ENCODE measurements around the gene PRODH2. TPM values are rescaled to one million over a fixed set of nuclear protein-coding genes. Genes with fewer than 3 reads are reported as not detected.

The PRODH2 gene, protein sequence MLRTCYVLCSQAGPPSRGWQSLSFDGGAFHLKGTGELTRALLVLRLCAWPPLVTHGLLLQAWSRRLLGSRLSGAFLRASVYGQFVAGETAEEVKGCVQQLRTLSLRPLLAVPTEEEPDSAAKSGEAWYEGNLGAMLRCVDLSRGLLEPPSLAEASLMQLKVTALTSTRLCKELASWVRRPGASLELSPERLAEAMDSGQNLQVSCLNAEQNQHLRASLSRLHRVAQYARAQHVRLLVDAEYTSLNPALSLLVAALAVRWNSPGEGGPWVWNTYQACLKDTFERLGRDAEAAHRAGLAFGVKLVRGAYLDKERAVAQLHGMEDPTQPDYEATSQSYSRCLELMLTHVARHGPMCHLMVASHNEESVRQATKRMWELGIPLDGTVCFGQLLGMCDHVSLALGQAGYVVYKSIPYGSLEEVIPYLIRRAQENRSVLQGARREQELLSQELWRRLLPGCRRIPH
- not detected in 2 replicates for total RNA-seq (2014; rRNA removed; shearing (Covaris generic))

DNA sequence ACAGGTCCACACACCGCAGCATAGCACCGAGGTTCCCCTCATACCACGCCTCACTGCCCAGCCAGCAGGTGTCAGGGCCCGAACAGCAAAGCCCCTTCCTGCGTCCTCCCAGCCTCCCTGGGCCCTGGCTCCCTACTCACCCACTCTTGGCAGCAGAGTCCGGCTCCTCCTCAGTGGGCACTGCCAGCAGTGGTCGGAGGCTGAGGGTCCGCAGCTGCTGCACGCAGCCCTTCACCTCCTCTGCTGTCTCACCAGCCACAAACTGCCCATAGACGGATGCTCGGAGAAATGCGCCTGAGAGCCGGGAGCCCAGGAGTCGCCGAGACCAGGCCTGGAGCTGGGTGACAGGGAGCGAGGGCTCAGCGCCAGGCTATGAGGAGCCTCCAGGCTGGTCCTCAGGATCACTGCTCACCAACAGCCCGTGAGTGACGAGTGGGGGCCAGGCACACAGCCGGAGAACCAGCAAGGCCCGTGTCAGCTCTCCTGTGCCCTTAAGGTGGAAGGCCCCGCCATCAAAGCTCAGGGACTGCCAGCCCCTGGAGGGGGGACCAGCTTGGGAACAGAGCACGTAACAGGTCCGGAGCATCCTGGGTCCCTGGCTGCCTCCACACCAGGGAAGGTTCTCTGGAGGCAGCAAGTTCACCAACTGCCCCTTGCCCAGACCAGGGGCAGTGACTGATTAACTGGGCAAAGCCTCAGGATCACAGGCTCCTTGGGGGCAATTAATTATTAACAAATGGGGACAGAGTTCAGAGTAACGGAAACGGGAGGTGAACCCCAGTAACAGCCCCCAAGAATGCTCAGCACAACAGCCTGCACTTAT lies at the start of gene PRODH2:
TSS of gene PRODH2 (minus strand) at position 626 of the 823 bp plus-strand sequence. CDS start at position 586, 40 bp downstream.
- no peak for DNase-seq (ENCODE audit: low spot score)

DNA sequence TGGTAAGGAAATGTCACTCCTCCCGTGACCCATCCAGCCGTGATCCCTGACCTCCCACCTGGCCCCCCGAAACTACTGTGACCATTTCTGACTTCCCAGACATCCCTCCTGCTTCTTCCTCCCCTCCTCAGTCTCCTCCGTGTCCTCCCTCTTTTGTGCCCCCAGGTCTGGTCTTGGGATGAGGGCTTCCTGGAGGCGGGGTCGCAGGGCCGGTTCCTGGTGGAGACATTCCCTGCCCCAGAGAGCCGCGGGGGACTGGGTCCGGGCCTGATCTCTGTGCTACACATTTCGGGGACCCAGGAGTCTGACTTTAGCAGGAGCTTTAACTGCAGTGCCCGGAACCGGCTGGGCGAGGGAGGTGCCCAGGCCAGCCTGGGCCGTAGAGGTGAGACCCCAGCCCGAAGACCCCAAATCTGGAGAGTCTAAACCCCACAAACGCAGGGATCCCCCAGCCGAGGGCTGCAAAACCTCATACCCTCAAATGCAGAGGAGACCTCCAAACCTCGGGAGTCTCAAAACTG lies 49.1 kb upstream of the PRODH2 start:
- DNase-seq (ENCODE audit: low spot score): no peak

DNA sequence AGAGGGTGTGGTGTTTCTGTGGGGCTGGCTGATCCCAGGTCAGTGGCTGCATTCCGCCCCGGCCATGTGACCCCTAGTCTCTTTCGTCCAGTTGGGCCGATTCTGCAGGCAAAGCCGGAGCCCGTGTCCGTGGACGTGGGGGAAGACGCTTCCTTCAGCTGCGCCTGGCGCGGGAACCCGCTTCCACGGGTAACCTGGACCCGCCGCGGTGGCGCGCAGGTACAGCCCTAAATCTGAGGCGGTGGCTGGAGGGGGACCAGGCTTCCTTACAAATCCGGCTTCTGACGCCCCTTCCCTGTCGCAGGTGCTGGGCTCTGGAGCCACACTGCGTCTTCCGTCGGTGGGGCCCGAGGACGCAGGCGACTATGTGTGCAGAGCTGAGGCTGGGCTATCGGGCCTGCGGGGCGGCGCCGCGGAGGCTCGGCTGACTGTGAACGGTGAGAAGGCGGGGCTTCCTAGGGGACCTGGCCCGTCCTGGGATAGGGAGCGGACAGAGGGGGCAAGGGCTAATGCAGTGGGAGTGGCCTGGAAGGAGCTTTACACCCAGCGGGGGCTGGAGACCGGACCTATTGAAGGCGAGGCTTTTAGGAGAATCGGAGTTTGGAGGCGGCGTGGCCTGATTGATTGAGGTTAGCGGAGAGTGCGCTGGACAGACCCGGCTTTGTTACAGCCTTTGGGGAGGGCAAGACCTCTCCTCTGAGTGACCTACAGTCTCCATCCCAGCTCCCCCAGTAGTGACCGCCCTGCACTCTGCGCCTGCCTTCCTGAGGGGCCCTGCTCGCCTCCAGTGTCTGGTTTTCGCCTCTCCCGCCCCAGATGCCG lies 48.4 kb upstream of the PRODH2 start:
- no peak for DNase-seq (ENCODE audit: low spot score)

DNA sequence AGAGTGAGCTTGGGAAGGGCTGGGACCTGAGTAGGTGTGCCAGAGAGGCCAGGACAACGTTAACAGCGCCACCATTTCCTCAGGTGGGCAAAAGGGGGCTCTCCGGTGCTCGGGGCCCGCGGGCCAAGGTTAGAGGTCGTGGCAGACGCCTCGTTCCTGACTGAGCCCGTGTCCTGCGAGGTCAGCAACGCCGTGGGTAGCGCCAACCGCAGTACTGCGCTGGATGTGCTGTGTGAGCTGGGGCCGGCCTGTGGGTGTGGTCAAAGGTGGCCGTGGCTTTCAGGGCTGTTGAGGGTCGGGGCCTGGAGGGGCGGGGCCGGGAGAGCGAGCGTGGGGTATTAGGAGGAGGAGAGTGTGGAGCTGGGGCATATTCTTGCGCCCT lies 47.8 kb upstream of the PRODH2 start:
- no peak for DNase-seq (ENCODE audit: low spot score)

DNA sequence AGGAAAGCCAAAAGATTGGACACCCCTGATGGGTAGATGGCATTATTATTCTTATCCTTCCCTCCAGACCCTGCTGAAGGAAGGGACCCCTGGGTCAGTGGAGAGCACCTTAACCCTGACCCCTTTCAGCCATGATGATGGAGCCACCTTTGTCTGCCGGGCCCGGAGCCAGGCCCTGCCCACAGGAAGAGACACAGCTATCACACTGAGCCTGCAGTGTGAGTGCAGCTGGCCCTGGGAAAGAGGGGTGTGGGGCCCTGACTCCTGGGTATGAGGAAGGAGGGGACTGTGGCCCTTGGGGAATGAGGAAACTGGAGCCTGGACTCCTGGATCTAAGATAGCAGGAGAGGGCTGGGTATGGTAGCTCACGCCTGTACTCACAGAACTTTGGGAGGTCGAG lies 46.8 kb upstream of the PRODH2 start:
- no peak for DNase-seq (ENCODE audit: low spot score)

DNA sequence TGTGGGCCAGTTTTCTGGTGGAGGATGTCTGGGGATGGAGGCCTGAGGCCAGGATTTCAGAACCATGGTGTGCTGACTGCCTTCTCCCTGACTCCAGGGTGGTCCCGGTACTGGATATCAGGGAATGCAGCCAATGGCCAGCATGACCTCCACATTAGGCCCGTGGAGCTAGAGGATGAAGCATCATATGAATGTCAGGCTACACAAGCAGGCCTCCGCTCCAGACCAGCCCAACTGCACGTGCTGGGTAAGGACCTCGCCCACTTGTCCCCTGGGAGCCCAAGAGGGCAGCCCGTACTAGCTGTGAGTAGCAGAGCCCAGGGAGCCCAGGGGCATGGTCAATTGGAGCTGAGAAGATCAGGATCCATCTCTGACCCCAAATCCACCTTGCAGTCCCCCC lies 45.7 kb upstream of the PRODH2 start:
- DNase-seq (ENCODE audit: low spot score): no peak

DNA sequence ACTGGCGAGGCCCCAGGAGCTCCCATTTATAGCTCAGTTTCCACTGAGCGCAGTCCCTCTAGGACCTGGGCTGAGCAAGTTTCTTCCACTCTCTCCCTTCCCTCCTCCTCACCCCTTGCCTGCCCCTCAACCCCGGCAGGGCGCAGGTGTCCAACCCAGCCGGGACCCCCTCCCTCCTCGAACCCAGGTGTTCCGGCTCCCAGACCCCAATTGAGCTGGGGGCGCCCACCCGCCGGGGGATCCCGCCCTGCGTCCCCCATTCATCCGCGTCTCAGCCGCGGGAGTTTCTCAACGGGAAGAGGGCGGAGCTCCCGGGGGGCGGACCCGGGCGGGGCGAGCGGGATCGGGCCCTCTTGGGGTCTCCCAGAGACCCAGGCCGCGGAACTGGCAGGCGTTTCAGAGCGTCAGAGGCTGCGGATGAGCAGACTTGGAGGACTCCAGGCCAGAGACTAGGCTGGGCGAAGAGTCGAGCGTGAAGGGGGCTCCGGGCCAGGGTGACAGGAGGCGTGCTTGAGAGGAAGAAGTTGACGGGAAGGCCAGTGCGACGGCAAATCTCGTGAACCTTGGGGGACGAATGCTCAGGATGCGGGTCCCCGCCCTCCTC lies 44.0 kb upstream of the PRODH2 start, which contains the start of gene KIRREL2:
TSS of gene KIRREL2 (plus strand) at position 366 of the 604 bp plus-strand sequence. CDS start at position 575, 209 bp downstream.
- no peak for DNase-seq (ENCODE audit: low spot score)

DNA sequence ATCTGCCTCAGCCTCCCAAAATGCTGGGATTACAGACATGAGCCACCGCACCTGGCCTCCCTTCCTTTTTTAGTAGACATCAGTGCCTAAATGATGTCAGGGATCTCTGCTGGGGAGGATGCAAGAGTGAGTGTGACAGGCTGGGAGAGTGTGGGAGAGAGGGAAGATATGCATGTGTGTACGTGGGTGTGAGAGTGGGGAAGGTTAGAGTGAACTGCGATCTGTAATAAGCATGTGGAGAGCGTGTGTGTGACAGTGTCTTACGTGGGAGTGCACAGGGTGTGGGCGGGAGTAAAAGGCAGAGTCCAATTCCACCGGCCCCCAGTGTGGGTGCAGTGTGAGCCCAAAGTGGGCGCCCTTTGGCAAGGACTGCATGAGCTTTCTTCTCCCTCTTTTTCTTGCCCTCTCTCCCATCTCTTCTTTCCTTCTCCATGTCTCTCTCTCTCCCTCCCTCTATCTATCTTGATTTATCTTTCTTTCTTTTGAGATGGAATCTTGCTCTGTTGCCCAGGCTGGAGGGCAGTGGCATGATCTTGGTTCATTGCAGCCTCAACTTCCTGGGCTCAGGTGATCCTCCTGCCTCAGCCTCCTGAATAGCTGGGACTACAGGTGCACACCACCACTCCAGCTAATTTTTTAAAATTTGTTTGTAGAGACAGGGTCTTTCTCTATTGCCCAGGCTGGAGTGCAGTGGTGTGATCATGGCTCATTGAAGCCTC lies 40.6 kb upstream of the PRODH2 start:
- no peak for DNase-seq (ENCODE audit: low spot score)

DNA sequence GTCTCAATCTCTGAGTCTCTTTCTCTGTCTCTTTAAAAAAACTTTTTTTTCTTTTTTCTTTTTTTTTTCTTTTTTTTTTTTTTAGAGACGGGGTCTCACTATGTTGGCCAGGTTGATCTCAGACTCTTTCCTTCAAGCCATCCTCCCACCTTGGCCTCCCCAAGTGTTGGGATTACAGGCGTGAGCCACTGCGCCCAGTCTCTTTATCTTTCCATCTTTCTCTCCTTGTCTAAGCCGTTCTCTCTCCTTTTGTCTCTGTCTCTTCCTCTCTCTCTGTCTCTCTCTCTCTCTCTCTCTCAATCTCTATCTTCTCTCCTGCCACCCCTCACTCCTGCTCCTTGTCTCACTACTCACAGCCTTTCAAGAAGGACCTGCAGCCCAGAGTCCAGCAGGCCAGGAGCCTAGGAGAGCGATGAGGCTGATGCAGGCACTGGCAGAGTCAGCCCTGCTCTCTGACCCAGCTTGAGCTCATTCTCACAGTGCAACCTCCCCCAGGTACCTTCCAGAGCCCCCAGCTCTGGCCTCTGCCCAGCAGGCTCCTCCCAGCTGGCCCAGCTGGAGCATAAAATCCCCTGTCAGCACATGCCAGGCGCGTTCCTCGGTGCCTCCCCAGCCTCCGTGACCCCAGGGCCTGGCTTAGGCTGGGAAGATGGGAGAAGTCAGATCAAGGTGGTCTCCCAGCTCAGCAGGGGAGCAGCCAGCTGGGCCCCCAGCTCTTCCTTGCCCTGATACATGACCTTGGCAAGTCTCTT lies 39.6 kb upstream of the PRODH2 start, which contains the start of gene NPHS1:
TSS of gene NPHS1 (minus strand) at position 476 of the 752 bp plus-strand sequence. CDS start 667 bp downstream, outside the sequence.
- no peak for DNase-seq (ENCODE audit: low spot score)

DNA sequence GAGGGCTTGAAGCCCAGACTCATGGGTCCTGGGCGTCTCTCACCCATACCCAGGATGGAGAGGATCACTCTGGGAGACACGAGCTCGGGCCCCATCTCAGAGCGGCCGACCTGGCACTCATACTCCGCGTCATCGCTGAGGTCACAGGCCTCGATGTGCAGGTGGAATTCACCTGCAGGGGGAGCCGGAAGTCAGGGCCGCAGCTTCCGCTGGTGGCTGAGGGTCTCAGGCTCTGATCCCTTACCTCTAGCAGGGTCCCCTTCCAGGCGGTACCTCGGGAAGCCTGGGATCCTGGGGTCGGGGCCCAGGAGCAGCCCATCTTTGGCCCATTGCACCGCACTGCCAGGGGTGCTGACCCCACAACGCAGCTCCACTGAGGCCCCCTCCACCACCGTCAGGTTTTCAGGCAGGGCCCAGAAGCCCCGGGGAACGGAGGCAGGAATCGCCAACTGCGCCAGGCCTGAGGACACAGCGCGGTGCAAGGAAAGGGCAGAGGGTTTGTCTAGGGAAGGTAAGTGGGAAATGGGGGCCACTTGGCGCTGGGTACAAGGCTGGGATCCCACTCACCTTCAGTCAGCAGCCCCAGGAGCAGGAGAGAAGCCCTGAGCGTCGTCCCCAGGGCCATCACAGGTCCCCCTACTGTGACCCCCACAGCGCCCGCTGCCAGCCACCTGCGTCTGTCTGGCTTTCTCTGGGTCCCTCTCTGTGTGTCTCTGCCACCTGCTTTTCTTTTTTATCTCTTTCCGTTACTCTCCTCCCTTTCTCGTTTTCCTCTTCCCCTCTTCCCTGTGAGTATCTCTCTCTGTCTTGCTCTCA lies 38.8 kb upstream of the PRODH2 start:
- no peak for DNase-seq (ENCODE audit: low spot score)

DNA sequence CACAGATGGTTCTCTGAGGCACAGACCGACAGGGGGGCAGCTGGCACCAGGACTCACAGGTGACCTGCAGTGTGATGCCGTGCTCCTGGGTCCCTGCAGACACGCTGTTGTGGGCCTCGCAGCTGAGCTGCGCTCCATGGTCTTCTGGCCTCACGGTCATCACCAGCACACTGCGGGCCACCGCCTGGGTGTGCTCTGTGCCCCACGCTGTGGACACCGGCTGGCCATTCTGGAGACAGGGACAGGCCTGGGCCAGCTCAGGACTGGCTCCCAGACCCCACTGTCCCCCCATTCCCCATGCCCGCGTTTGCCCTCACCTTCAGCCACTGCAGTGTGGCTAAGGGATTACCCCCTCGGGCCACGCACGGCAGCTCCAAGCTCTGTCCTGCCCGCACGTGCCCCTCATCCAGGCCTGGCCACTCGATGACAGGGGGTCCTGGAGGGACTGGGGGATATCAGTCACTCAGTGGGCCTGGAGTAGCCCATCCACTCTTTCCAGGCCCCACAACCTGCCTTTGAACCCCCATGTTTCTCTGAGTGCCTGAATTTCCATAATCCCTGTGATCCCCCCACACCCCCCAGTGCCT lies 36.4 kb upstream of the PRODH2 start:
- DNase-seq (ENCODE audit: low spot score): no peak

DNA sequence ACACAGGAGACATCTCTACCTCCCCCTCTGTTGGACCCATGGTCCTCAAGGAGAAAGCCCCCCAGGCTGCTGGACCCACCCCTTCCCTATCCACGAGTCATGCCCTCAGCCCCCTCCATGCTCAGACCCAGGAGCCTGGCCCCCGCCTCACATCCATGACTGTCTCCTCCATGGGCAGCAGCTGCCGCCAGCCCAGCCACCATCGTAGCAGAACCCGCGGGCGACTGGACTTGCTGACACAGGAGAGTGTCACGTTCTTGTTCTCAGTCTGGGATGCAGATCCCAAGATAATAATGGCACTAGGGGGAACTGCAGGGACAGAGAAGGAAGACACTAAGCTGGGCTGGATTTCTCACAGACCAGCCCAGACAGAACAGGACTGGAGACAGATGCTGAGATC lies 35.8 kb upstream of the PRODH2 start:
- DNase-seq (ENCODE audit: low spot score): no peak

DNA sequence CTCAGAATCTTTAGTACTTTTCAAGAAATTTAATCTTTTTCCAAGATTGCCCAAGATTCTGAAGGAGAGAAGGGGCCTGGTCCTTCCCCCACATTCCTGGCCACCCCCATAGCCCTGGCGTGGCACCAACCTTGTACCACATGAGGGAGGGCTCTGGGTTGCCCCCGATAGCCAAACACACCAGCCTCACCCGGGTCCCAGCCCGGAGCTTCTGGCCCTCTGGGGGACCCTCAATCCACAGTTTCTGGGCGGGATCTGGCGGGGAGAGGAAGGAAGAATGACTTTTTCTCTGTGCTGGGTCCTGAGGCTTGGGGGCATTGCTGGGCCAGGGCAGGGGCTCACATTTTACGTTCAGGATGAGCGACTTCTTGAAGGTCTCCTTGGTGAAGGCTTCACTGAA lies 35.3 kb upstream of the PRODH2 start:
- no peak for DNase-seq (ENCODE audit: low spot score)

DNA sequence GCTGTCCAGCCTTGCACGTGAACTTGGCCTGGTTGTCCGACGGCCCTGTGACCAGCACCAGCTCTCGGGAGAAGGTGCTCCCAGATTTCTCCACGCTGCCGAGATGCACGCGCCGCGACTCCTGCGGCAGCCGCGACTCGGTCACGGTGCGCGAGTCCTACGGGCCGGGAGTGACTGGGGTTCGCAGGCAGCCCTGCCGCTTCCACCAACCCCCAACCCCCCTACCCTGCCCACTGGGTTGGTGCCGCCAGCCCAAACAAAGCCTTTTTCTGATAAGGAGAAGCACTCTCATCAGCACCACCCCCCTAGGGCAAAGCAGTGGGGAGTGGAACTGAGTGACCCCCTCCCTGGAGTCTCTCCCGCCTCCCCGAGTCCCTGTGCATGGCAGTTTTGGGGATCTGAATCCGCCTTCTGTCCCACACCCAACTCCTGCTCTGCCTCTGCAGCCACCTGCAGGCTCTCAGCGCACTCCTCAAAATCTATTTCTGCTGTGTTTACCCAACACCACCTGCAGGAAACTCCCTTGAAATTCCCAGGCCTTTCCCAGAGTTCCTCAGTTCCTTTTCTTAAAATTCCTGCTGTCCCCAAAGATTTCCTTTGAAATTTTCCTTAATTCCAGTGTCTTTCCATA lies 33.5 kb upstream of the PRODH2 start:
- DNase-seq (ENCODE audit: low spot score): no peak

DNA sequence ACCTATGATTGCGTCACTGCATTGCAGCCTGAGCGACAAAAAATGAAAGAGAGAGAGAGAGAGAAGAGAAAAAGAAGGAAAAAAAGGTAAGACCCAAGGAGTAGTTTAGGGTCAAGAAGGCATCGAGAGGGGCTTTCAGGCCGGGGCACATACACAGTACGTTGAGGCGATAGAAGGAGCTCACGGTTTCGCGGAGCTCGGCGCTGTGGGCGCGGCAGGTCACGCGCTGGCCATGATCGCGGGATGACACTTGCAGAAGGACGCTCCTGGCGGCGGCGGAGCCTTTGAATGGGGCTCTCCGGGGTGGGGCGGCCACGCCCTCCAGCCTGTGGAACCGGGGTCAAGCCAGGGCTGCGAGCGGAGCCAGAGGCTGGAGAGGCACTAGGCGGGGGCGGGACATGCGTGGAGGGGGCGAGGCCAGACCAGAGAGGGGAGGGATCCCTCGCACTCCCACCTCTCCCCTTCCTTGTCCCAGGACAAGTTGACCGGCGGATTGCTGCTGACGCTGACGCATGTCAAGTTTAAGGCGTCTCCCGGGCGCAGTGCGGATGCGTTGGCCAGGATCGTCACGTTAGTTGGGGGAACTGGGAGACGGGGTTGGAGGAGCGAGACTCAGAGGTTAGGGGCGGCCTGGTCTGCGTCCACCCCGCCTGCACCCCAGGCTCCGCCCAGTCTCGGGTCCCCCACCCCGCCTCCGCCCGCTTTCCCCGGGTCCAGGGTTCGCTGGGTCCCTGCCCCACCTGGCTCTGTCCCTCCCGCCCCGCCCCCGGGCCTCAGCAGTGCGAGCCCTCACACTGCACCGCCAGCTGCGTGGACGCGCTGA lies 32.8 kb upstream of the PRODH2 start:
- DNase-seq (ENCODE audit: low spot score): no peak

DNA sequence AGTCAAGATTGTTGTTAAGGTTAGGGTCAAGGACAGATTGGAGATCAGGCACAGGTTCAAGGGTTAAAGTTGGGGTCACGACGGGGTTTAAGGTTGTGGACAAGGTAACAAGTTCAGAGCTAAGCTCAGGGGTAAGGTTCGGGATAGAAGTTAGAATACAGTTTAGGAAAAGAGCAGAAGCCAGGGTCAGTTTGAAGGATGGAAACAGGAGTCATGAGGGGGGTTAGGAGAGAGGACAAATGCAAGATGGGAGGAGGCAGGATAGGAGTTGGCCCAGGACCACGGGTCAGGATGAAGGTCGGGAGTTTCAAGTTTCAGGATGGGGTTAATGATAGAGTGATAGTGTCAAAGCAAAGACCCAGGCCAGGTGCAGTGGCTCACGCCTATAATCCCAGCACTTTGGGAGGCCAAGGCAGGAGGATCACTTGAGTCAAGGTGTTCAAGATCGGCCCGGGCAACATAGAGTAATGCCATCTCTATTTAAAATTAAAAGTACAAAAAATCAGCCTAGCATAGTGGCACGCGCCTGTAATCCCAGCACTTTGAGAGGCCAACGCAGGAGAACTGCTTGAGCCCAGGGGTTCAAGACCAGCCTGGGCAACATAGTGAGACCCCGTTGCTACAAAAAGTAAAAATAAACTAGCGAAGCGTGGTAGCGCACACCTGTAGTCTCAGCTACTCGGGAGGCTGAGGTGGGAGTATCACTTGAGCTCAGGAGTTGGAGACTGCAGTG lies 32.0 kb upstream of the PRODH2 start:
- no peak for DNase-seq (ENCODE audit: low spot score)
